Chondrocyte (in vitro differentiated cells): ENCODE measurements around the gene OSBPL9. TPM values are rescaled to one million over a fixed set of nuclear protein-coding genes. Genes with fewer than 3 reads are reported as not detected.
"Not testable (repeated sequence)": the region's sequence is repeated elsewhere in the genome, so short reads cannot be mapped to it uniquely, and the experiment has no call there.

Experiments used
- DNase-seq: peaks from one replicate; pipeline ENCODE4 v3.0.0; 2021; ENCODE audit warnings: mixed read lengths, low spot score
- H3K27ac Mint-ChIP-seq: one replicate; pipeline ENCODE4 v1.8.0; 2021; ENCODE audit warnings: mild to moderate bottlenecking, moderate library complexity, mixed read lengths; ENCODE audit not compliant: unreplicated experiment
- H3K27me3 Mint-ChIP-seq: 2 replicates; pipeline ENCODE4 v1.8.0; 2021; ENCODE audit warnings: low read depth, mixed read lengths
- H3K36me3 Mint-ChIP-seq: 2 replicates; pipeline ENCODE4 v1.8.0; 2021; ENCODE audit warnings: low read depth, mixed read lengths
- H3K4me1 Mint-ChIP-seq: 2 replicates; pipeline ENCODE4 v1.8.0; 2021; ENCODE audit warnings: low read depth, mild to moderate bottlenecking, mixed read lengths
- H3K4me3 Mint-ChIP-seq: one replicate; pipeline ENCODE4 v1.8.0; 2021; ENCODE audit warnings: mild to moderate bottlenecking, moderate library complexity, mixed read lengths; ENCODE audit not compliant: unreplicated experiment
- H3K9me3 Mint-ChIP-seq: 2 replicates; pipeline ENCODE4 v1.8.0; 2021; ENCODE audit warnings: low read depth, mixed read lengths
- total RNA-seq: library from RNA; stranded (reverse); gene quantifications from 3 replicates; pipeline ENCODE4 v1.2.1, GENCODE V29; 2021
- TF ChIP-seq, protein P1 (sequence below): fragments of 200-600 bp; sonication (generic); IDR thresholded peaks from 2 replicates; pipeline ENCODE4 v1.5.0; 2021; ENCODE audit warnings: antibody characterized with exemption, mild to moderate bottlenecking, moderate library complexity

The OSBPL9 gene
- total RNA-seq, 1 donor from 2014 or later, result 186 TPM

GRCh38 chr1:51799372-51799771 lies 182.5 kb downstream of the OSBPL9 start:
- H3K4me3 Mint-ChIP-seq, result no peak overlapping the region

GRCh38 chr1:51814513-51814912 lies 197.6 kb downstream of the OSBPL9 start:
- no peaks in the 10 kb centered on the region for H3K9me3 Mint-ChIP-seq
- TF ChIP-seq, protein P1, sequence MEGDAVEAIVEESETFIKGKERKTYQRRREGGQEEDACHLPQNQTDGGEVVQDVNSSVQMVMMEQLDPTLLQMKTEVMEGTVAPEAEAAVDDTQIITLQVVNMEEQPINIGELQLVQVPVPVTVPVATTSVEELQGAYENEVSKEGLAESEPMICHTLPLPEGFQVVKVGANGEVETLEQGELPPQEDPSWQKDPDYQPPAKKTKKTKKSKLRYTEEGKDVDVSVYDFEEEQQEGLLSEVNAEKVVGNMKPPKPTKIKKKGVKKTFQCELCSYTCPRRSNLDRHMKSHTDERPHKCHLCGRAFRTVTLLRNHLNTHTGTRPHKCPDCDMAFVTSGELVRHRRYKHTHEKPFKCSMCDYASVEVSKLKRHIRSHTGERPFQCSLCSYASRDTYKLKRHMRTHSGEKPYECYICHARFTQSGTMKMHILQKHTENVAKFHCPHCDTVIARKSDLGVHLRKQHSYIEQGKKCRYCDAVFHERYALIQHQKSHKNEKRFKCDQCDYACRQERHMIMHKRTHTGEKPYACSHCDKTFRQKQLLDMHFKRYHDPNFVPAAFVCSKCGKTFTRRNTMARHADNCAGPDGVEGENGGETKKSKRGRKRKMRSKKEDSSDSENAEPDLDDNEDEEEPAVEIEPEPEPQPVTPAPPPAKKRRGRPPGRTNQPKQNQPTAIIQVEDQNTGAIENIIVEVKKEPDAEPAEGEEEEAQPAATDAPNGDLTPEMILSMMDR, result no peak
- peaks cover 25% of the 10 kb centered on the region for H3K36me3 Mint-ChIP-seq
- peaks cover 8% of the 10 kb centered on the region for H3K4me1 Mint-ChIP-seq
- H3K27me3 Mint-ChIP-seq, result no peaks in the 10 kb centered on the region
- DNase-seq, result no peak
- no peak overlapping the region for H3K27ac Mint-ChIP-seq
- H3K4me3 Mint-ChIP-seq, result no peak overlapping the region

More at GRCh38 chr1:51799372-51799771, 182.5 kb downstream of the OSBPL9 start:
- H3K4me1 Mint-ChIP-seq, result no peaks in the 10 kb centered on the region
- H3K36me3 Mint-ChIP-seq, result peaks cover 24% of the 10 kb centered on the region
- H3K9me3 Mint-ChIP-seq, result no peaks in the 10 kb centered on the region
- H3K27me3 Mint-ChIP-seq, result no peaks in the 10 kb centered on the region
- no peak overlapping the region for H3K27ac Mint-ChIP-seq
- TF ChIP-seq, protein P1, result no peak
- no peak for DNase-seq

DNA sequence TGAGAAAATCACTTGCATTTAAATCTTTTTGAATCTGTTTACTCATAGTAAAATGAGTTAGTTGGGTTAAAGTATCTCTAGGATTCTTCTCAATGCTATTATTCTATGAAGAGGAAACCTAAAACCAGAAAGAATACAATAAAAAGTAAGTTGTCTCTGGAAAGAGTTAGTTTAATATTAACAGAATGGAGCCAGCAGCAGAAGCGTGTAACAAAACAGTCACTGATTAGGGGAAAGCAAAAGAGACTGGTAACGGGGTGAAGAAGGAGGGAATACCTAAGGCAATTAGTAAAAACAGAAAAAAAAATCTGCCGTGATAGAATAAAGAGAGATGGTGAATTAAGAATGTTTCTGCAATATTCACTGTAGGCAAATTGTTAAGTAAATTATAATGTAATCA lies 201.6 kb downstream of the OSBPL9 start:
- peaks cover 24% of the 10 kb centered on the region for H3K36me3 Mint-ChIP-seq
- peak overlapping the region; percentile 38 for H3K27ac Mint-ChIP-seq
- no peaks in the 10 kb centered on the region for H3K27me3 Mint-ChIP-seq
- no peak overlapping the region for H3K4me3 Mint-ChIP-seq
- H3K9me3 Mint-ChIP-seq, result no peaks in the 10 kb centered on the region
- TF ChIP-seq, protein P1, result no peak
- no peak for DNase-seq
- peaks cover 10% of the 10 kb centered on the region for H3K4me1 Mint-ChIP-seq

- H3K27ac Mint-ChIP-seq, H3K9me3 Mint-ChIP-seq, H3K27me3 Mint-ChIP-seq, H3K4me3 Mint-ChIP-seq, DNase-seq: not testable (repeated sequence)
- H3K36me3 Mint-ChIP-seq, result peaks cover 19% of the 10 kb centered on the region
- peaks cover 10% of the 10 kb centered on the region for H3K4me1 Mint-ChIP-seq
Measured at GRCh38 chr1:51819021-51819420, 202.1 kb downstream of the OSBPL9 start.

DNA sequence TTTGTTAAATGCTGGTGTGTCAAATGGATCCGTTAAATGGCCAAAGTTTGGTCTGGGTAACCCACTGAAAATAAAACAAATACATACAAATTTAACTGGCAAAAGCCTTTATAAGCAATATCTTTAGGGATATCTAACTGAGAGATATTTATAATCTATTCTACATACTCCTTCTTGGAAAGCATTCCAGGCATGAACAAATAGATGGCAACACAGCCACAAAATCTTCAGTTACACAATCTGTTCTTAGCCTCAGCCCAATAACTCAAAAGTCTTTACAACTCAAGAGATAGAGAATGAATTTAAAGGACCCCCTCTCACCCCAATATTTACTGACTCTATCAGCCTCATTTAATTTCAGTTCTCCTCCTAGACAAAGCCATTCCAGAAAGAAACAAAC lies 202.9 kb downstream of the OSBPL9 start:
- no peaks in the 10 kb centered on the region for H3K27me3 Mint-ChIP-seq
- H3K36me3 Mint-ChIP-seq, result peaks cover 16% of the 10 kb centered on the region
- no peaks in the 10 kb centered on the region for H3K9me3 Mint-ChIP-seq
- H3K27ac Mint-ChIP-seq, result no peak overlapping the region
- H3K4me1 Mint-ChIP-seq, result peaks cover 10% of the 10 kb centered on the region
- no peak for DNase-seq
- no peak overlapping the region for H3K4me3 Mint-ChIP-seq
- TF ChIP-seq, protein P1, result no peak

- Mint-ChIP-seq H3K36me3 (peaks cover 15% of the 10 kb centered on the region), H3K4me3 (no peak overlapping the region)
- no peak for DNase-seq
Measured at GRCh38 chr1:51829058-51829457, 212.2 kb downstream of the OSBPL9 start.

More at GRCh38 chr1:51829058-51829457, 212.2 kb downstream of the OSBPL9 start:
- H3K27ac Mint-ChIP-seq, result no peak overlapping the region
- H3K27me3 Mint-ChIP-seq, result no peaks in the 10 kb centered on the region
- H3K9me3 Mint-ChIP-seq, result peaks cover 3% of the 10 kb centered on the region
- TF ChIP-seq, protein P1, result no peak
- no peaks in the 10 kb centered on the region for H3K4me1 Mint-ChIP-seq
